Measurements from ENCODE around the gene OPCML.
A peak's percentile ranks its signal among the peaks of the same experiment; 100 is the strongest.

OPCML gene

DNA sequence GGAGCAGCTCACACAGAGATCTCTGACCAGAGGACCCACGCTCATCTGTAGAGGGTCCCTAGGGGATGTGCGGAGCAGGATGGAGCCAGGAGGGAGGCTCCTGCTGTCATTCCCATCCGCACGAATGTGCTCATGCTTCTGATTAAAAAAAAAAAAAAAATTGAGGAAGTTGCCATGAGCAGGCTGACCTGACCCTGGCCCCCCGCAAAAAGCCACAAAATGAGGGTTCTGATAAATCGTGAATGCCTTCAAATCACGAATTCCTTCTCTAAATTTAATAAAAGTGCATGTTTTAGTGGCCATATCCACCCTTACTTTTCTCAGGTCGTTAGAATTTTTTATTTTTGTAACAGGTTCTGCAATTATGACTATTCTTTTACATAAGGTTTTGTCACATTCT lies 378.2 kb downstream of the OPCML start:
- DNase-seq: no peak
- TF ChIP-seq, protein P1, sequence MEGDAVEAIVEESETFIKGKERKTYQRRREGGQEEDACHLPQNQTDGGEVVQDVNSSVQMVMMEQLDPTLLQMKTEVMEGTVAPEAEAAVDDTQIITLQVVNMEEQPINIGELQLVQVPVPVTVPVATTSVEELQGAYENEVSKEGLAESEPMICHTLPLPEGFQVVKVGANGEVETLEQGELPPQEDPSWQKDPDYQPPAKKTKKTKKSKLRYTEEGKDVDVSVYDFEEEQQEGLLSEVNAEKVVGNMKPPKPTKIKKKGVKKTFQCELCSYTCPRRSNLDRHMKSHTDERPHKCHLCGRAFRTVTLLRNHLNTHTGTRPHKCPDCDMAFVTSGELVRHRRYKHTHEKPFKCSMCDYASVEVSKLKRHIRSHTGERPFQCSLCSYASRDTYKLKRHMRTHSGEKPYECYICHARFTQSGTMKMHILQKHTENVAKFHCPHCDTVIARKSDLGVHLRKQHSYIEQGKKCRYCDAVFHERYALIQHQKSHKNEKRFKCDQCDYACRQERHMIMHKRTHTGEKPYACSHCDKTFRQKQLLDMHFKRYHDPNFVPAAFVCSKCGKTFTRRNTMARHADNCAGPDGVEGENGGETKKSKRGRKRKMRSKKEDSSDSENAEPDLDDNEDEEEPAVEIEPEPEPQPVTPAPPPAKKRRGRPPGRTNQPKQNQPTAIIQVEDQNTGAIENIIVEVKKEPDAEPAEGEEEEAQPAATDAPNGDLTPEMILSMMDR (IDR thresholded peaks at IDR 0.05): no peak
- Mint-ChIP-seq H3K36me3 (ENCODE audit: low read depth) (no peaks in the 10 kb centered on the region), H3K4me3 (no peak overlapping the region), H3K27ac (no peak overlapping the region), H3K27me3 (ENCODE audit: low read depth, poor library complexity) (peaks cover 71% of the 10 kb centered on the region), H3K9me3 (no peaks in the 10 kb centered on the region), H3K4me1 (no peaks in the 10 kb centered on the region)

DNA sequence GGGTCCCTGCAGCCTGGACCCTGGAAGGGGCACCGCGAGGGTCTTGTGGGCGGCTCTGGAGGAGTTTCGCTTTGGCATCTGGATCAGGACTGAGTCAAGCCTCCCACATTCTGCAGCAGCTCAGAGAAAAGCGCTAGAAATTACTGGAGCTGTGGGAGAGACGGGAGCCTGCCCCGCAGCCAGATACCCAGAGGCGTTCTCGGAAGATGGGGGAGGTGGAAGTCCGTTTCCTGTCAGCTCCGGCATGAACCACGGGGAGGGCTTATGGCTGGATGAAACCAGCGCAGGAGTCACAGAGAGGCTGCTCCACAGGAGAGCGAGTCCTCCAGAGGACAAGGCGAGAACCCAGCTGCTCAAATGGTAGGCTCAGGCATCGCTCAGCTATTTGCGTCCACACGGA lies 379.3 kb downstream of the OPCML start:
- peaks cover 76% of the 10 kb centered on the region for H3K27me3 Mint-ChIP-seq (ENCODE audit: low read depth, poor library complexity)
- DNase-seq: no peak
- no peak overlapping the region for H3K4me3 Mint-ChIP-seq
- TF ChIP-seq, protein P1 (IDR thresholded peaks at IDR 0.05): no peak
- no peaks in the 10 kb centered on the region for H3K36me3 Mint-ChIP-seq (ENCODE audit: low read depth)
- H3K4me1 Mint-ChIP-seq: no peaks in the 10 kb centered on the region
- no peaks in the 10 kb centered on the region for H3K9me3 Mint-ChIP-seq
- no peak overlapping the region for H3K27ac Mint-ChIP-seq

DNA sequence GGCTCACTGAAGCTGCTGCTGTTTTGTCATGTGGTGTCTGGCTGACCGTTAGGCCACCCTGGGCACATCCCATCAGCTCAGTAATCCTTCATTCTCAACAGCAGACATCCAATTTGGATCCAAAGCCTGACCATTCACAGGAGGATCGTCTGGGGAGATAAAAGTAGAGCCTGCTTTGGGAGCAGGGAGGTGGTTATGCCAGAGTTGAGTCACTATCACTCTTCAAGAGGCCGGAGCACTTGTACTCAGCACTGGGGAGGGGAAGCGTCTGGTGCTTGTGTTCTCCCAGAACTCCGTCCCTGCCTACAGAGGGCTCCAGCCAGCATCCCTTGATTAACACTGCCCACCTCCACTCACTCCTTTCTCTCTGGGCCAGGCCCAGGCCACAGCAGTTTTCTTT lies 382.6 kb downstream of the OPCML start:
- H3K36me3 Mint-ChIP-seq (ENCODE audit: low read depth): no peaks in the 10 kb centered on the region
- H3K4me3 Mint-ChIP-seq: no peak overlapping the region
- H3K27me3 Mint-ChIP-seq (ENCODE audit: low read depth, poor library complexity): peaks cover 53% of the 10 kb centered on the region
- no peak for DNase-seq
- H3K4me1 Mint-ChIP-seq: no peaks in the 10 kb centered on the region
- no peaks in the 10 kb centered on the region for H3K9me3 Mint-ChIP-seq
- no peak overlapping the region for H3K27ac Mint-ChIP-seq
- TF ChIP-seq, protein P1 (IDR thresholded peaks at IDR 0.05): no peak

DNA sequence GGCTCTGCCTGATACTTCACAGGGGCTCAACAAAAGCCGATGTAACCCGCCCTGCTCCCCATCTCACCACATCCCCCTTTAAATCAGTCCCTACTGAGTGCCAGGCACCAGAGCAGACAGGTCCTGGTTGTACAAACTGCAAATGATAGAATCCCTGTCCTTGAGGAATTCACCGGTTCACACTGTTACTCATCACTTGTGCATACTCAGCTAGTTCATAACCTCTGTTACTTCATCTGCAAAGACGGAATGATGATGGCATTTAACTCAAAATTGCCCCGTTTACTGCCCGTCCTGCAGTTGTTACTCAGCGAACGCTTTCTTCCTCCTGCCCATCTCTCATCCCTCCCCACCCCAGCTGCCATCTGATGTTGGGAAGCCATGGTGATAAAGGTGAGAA lies 384.7 kb downstream of the OPCML start:
- DNase-seq: no peak
- no peak overlapping the region for H3K27ac Mint-ChIP-seq
- H3K27me3 Mint-ChIP-seq (ENCODE audit: low read depth, poor library complexity): peaks cover 40% of the 10 kb centered on the region

DNA sequence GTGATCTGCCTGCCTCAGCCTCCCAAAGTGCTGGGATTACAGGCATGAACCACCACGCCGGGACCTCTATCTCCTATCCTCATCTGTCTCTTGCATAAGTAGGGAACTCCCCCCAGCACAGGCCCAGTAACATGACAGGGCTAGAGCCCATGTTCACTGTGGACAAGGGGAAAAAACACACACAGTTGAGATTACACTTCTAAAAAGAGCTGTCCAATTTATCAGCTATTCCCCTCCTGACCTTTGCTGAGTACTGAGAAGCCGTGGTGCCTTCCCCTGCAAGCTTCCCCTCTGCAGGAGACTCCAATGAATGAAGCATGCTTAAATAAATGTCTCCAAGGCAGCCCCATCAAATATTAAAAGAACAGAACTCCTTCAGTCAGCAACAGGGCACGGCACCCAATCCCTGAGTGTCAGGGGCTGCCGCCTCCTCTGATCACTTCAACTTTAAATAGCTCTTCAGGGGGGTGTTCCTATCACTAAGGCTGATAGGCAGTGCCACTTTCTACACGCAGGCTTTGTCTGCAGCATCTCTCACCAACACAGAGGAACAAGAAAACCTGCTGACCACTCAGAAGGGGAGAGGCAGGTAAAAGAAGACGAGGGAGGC lies 385.5 kb downstream of the OPCML start:
- no peak for DNase-seq
- no peaks in the 10 kb centered on the region for H3K36me3 Mint-ChIP-seq (ENCODE audit: low read depth)
- no peaks in the 10 kb centered on the region for H3K4me1 Mint-ChIP-seq
- H3K4me3 Mint-ChIP-seq: no peak overlapping the region
- peaks cover 38% of the 10 kb centered on the region for H3K27me3 Mint-ChIP-seq (ENCODE audit: low read depth, poor library complexity)
- no peaks in the 10 kb centered on the region for H3K9me3 Mint-ChIP-seq
- peak overlapping the region; percentile 18 for H3K27ac Mint-ChIP-seq
- TF ChIP-seq, protein P1 (IDR thresholded peaks at IDR 0.05): no peak

More for the DNA sequence above, 384.7 kb downstream of the OPCML start:
- no peaks in the 10 kb centered on the region for H3K36me3 Mint-ChIP-seq (ENCODE audit: low read depth)
- TF ChIP-seq, protein P1 (IDR thresholded peaks at IDR 0.05): no peak
- no peaks in the 10 kb centered on the region for H3K4me1 Mint-ChIP-seq
- H3K9me3 Mint-ChIP-seq: no peaks in the 10 kb centered on the region
- no peak overlapping the region for H3K4me3 Mint-ChIP-seq

DNA sequence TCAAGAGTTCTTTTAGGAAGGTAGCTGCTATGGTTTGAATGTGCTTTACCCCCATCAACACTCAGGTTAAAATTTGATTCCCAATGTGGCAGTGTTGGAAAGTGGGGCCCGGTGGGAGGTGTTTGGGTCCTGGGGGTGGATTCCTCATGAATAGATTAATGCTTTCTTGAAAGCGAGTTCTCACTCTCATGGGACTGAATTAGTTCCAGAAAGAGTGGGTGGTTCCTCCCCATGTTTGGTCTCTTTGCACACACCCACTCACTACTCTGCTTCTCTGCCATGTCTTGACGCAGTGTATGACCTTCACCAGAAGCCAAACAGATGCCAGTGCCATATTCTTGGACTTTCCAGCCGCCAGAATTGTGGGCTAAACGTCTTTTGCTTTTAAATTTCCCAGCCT lies 394.4 kb downstream of the OPCML start:
- Mint-ChIP-seq H3K4me1 (no peaks in the 10 kb centered on the region), H3K4me3 (no peak overlapping the region), H3K36me3 (ENCODE audit: low read depth) (no peaks in the 10 kb centered on the region), H3K27ac (no peak overlapping the region), H3K9me3 (peaks cover 5% of the 10 kb centered on the region), H3K27me3 (ENCODE audit: low read depth, poor library complexity) (peaks cover 43% of the 10 kb centered on the region)
- DNase-seq: no peak
- TF ChIP-seq, protein P1 (IDR thresholded peaks at IDR 0.05): no peak

Data from nephron progenitor cell (in vitro differentiated cells).